K562 (cell line): ENCODE data around the gene MEI4.

ENCODE experiments used
- ATF1 ChIP-seq, 2 experiments: fragments of 450-650 bp in 1 of 2; IDR thresholded peaks; 2 replicates each; pipeline ENCODE4 v1.6.1; 2016; ENCODE audit warnings: missing compliant biosample characterization in 1 of 2, missing genetic modification characterization in 1 of 2
- ATF3 ChIP-seq, 2 experiments: fragments of 450-650 bp in 1 of 2; sonication (generic) in 1 of 2; formaldehyde crosslinking in 1 of 2; IDR thresholded peaks in 1 of 2; conservative IDR thresholded peaks in 1 of 2; 2 replicates each; pipeline versions ENCODE4 v1.6.1 to v1.8.1; 2016 to 2023; ENCODE audit warnings: mild to moderate bottlenecking in 2 of 2, moderate library complexity in 2 of 2, inconsistent platforms in 1 of 2, missing genetic modification reagents in 1 of 2
- BRF2 ChIP-seq: IDR thresholded peaks from 3 replicates; pipeline ENCODE4 v1.6.1; 2011; ENCODE audit warnings: borderline replicate concordance, mild to moderate bottlenecking; ENCODE audit not compliant: insufficient read length, insufficient read depth
- CTCF ChIP-seq, 3 experiments: IDR thresholded peaks in 2 of 3; conservative IDR thresholded peaks in 1 of 3; 2 replicates each; pipeline ENCODE4 v1.5.1; 2011 to 2012; ENCODE audit warnings: low read length in 3 of 3, mild to moderate bottlenecking in 3 of 3, control low read depth in 2 of 3, improper control_type of control experiment in 1 of 3, inconsistent platforms in 1 of 3, low read depth in 1 of 3, mixed read lengths in 1 of 3, moderate library complexity in 1 of 3; ENCODE audit not compliant: insufficient read depth in 2 of 3
- EP300 ChIP-seq: IDR thresholded peaks from 2 replicates; pipeline ENCODE4 v1.6.1; 2012; ENCODE audit warnings: low read length, improper control_type of control experiment
- EZH2 ChIP-seq: IDR thresholded peaks from 2 replicates; pipeline ENCODE4 v1.6.1; 2012; ENCODE audit warnings: low read depth, mild to moderate bottlenecking, inconsistent platforms, low read length, borderline replicate concordance
- JUND ChIP-seq, 2 experiments: IDR thresholded peaks; 2 replicates in 1 of 2; 3 replicates in 1 of 2; pipeline ENCODE4 v1.6.1; 2011; ENCODE audit warnings: borderline replicate concordance in 2 of 2, low read depth in 2 of 2, low read length in 2 of 2, improper control_type of control experiment in 1 of 2, missing biosample characterization in 1 of 2, missing genetic modification characterization in 1 of 2, missing genetic modification reagents in 1 of 2
- NBN ChIP-seq: fragments of 450-650 bp; IDR thresholded peaks from 2 replicates; pipeline ENCODE4 v1.6.1; 2016; ENCODE audit warnings: low read depth, mild to moderate bottlenecking
- RBFOX2 ChIP-seq: fragments of 200-400 bp; formaldehyde crosslinking; IDR thresholded peaks from 2 replicates; pipeline ENCODE4 v1.6.1; 2017; ENCODE audit warnings: low read depth, mild to moderate bottlenecking, low read length, moderate library complexity
- YY1 ChIP-seq, 3 experiments: IDR thresholded peaks; 2 replicates each; pipeline ENCODE4 v1.6.1; 2011; ENCODE audit warnings: low read length in 2 of 3, mild to moderate bottlenecking in 2 of 3, moderate library complexity in 2 of 3, borderline replicate concordance in 1 of 3, control low read depth in 1 of 3, low read depth in 1 of 3; ENCODE audit not compliant: insufficient read depth in 3 of 3, insufficient replicate concordance in 2 of 3, control insufficient read depth in 1 of 3, insufficient read length in 1 of 3; ENCODE audit errors: extremely low read depth in 1 of 3
- ZBTB8A ChIP-seq: fragments of 450-650 bp; IDR thresholded peaks from 2 replicates; pipeline ENCODE4 v1.6.1; 2018; ENCODE audit warnings: mild to moderate bottlenecking, moderate library complexity; ENCODE audit not compliant: partially characterized antibody
- ZNF140 ChIP-seq: fragments of 250-450 bp; sonication (Bioruptor Pico); IDR thresholded peaks from 2 replicates; pipeline ENCODE4 v1.8.0; 2021; ENCODE audit warnings: moderate library complexity, mild to moderate bottlenecking, inconsistent platforms
- ZNF274 ChIP-seq: IDR thresholded peaks from 2 replicates; pipeline ENCODE4 v1.6.1; 2011; ENCODE audit warnings: low read depth, mild to moderate bottlenecking, low read length, moderate library complexity, borderline replicate concordance
- ZNF57 ChIP-seq: fragments of 450-650 bp; formaldehyde crosslinking; IDR thresholded peaks from 2 replicates; pipeline ENCODE4 v1.4.0; 2020; ENCODE audit warnings: mild to moderate bottlenecking, moderate library complexity

- TF ChIP-seq RBFOX2, result no peak
- TF ChIP-seq ZNF140 (CRISPR knock-in tag), result no peak
- TF ChIP-seq ZNF274, result no peak
- no peak for TF ChIP-seq NBN
- TF ChIP-seq EP300, result no peak
- no peak for TF ChIP-seq ZBTB8A
- no peak for TF ChIP-seq EZH2
- TF ChIP-seq YY1 (IDR thresholded peaks at IDR 0.05; ENCODE audit: borderline replicate concordance in 1 of 3, control insufficient read depth in 1 of 3, extremely low read depth in 1 of 3, insufficient read depth in 3 of 3, insufficient read length in 1 of 3, insufficient replicate concordance in 2 of 3, low read depth in 1 of 3, low read length in 2 of 3), result no peak
- no peak for TF ChIP-seq CTCF (IDR thresholded peaks at IDR 0.05 in 2 of 3, conservative IDR thresholded peaks at IDR 0.05 in 1 of 3; ENCODE audit: insufficient read depth in 2 of 3, low read depth in 1 of 3, low read length in 3 of 3)
- TF ChIP-seq ATF3 (IDR thresholded peaks at IDR 0.05), result no peak
- no peak for TF ChIP-seq ATF3 (CRISPR knock-in tag; conservative IDR thresholded peaks at IDR 0.05)
- TF ChIP-seq JUND (IDR thresholded peaks at IDR 0.05; ENCODE audit: borderline replicate concordance, low read depth, low read length), result no peak
- TF ChIP-seq JUND (tag; IDR thresholded peaks at IDR 0.05; ENCODE audit: borderline replicate concordance, low read depth, low read length), result no peak
- TF ChIP-seq ATF1 (CRISPR knock-in tag; IDR thresholded peaks at IDR 0.05), result no peak
- TF ChIP-seq ATF1 (tag; IDR thresholded peaks at IDR 0.05), result no peak
- no peak for TF ChIP-seq ZNF57 (CRISPR knock-in tag)
- TF ChIP-seq BRF2, result no peak
These were observed 134.2 kb downstream of the MEI4 start for GRCh38 chr6:77786935-77787629.
